Measurements from ENCODE around the gene ZAP70.

The ZAP70 gene

GRCh38 chr2:97733341-97734035 lies 20.1 kb downstream of the ZAP70 start:
- no peak for TF ChIP-seq CTCF (IDR thresholded peaks at IDR 0.05; ENCODE audit: insufficient read depth, low read length, missing control alignments)
- CTCF ChIA-PET: interaction anchor here (1.0 kb wide), 1 partner anchor 652 kb away, joined by 3 read pairs; no protein-coding TSS in a partner anchor

GRCh38 chr2:97734061-97735051 lies 21.0 kb downstream of the ZAP70 start:
- no peak for DNase-seq (ENCODE audit: low read depth, low spot score)
- CTCF ChIA-PET: interaction anchor here (1.0 kb wide), 1 partner anchor 651 kb away, joined by 3 read pairs; no protein-coding TSS in a partner anchor
- no peak for TF ChIP-seq CTCF (IDR thresholded peaks at IDR 0.05; ENCODE audit: insufficient read depth, low read length, missing control alignments)
- H3K4me3 ChIP-seq (ENCODE audit: low read depth, low read length): no peak overlapping the region
- POLR2A ChIA-PET: no interaction called here

More at GRCh38 chr2:97733341-97734035, 20.1 kb downstream of the ZAP70 start:
- no peak for DNase-seq (ENCODE audit: low read depth, low spot score)
- POLR2A ChIA-PET: no interaction called here
- H3K4me3 ChIP-seq (ENCODE audit: low read depth, low read length): no peak overlapping the region

GRCh38 chr2:97735161-97735561 lies 21.8 kb downstream of the ZAP70 start:
- no peak overlapping the region for H3K4me3 ChIP-seq (ENCODE audit: low read depth, low read length)
- DNase-seq (ENCODE audit: low read depth, low spot score): no peak
- ChIA-PET CTCF (no interaction called here), POLR2A (no interaction called here)
- TF ChIP-seq CTCF (IDR thresholded peaks at IDR 0.05; ENCODE audit: insufficient read depth, low read length, missing control alignments): no peak

- CTCF ChIA-PET: no interaction called here
- no peak for DNase-seq (ENCODE audit: low read depth, low spot score)
- POLR2A ChIA-PET: no interaction called here
- no peak for TF ChIP-seq CTCF (IDR thresholded peaks at IDR 0.05; ENCODE audit: insufficient read depth, low read length, missing control alignments)
- no peak overlapping the region for H3K4me3 ChIP-seq (ENCODE audit: low read depth, low read length)
Measured at GRCh38 chr2:97736185-97736584, 22.8 kb downstream of the ZAP70 start.

- H3K4me3 ChIP-seq (ENCODE audit: low read depth, low read length): no peak overlapping the region
- DNase-seq (ENCODE audit: low read depth, low spot score): no peak
- ChIA-PET POLR2A (no interaction called here), CTCF (no interaction called here)
- TF ChIP-seq CTCF (IDR thresholded peaks at IDR 0.05; ENCODE audit: insufficient read depth, low read length, missing control alignments): no peak
Measured at GRCh38 chr2:97736608-97737330, 23.4 kb downstream of the ZAP70 start.

Measured in AG04449 (cell line).